ENCODE measurements around the gene FST. TPM values are rescaled to one million over a fixed set of nuclear protein-coding genes. Genes with fewer than 3 reads are reported as not detected.

The FST gene
- total and polyA plus RNA-seq, 2 of the 8 experiments (the other 6 are each of a cell fraction or from before 2014, with no cell fraction given): 16.6 to 17.5 TPM

DNA sequence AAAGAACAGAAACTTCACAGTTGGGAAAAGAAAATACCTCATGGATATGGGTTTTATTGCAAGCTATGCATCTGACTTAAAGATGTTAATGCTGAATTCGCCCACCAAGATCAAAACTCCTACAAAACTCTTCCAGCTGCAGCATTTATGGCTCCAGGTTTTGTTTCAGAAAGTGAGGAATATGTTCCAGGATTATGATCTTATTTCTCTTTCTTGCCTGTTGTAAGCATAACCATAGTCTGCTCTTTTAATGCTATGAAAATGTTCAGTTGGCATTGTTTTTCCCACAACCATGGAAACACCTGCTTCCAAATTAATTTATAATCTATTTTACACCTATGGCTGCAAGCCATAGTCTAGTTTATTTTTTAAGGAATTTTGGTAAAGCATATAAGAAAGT, 34.9 kb upstream of the FST start:
- no peak overlapping the region for H3K4me2 ChIP-seq (ENCODE audit: insufficient read depth in 1 of 2, low read depth in 2 of 2, low read length in 2 of 2)
- no peaks in the 10 kb centered on the region for H3K27me3 ChIP-seq (replicated peaks in 1 of 4; ENCODE audit: control insufficient read depth in 3 of 4, extremely low read depth in 1 of 4, insufficient read depth in 3 of 4, low read length in 3 of 4)
- H3K14ac ChIP-seq (ENCODE audit: insufficient read length): no peak overlapping the region
- no peak overlapping the region for H2BK5ac ChIP-seq (ENCODE audit: low read depth, low read length)
- no peaks in the 10 kb centered on the region for H3K23me2 ChIP-seq (ENCODE audit: low read depth, low read length)
- no peak overlapping the region for H3K56ac ChIP-seq (replicated peaks; ENCODE audit: insufficient read length, low read depth, low read length)
- H3K9me3 ChIP-seq (ENCODE audit: insufficient read depth in 2 of 2, low read depth in 1 of 2, low read length in 1 of 2): no peaks in the 10 kb centered on the region
- DNase-seq (ENCODE audit: low read depth in 1 of 2, low spot score in 2 of 2) (no peak), FAIRE-seq (no peak)
- H4K5ac ChIP-seq (ENCODE audit: insufficient read length, low read depth, low read length): no peak overlapping the region
- no peak overlapping the region for H2BK120ac ChIP-seq (replicated peaks; ENCODE audit: low read depth, low read length)
- no peaks in the 10 kb centered on the region for H3K79me1 ChIP-seq (ENCODE audit: low read depth, low read length)
- no peaks in the 10 kb centered on the region for H3K79me2 ChIP-seq (ENCODE audit: control insufficient read depth in 1 of 2, insufficient read depth in 2 of 2, low read length in 2 of 2)
- no peak overlapping the region for H3K4ac ChIP-seq (replicated peaks; ENCODE audit: insufficient read length, low read depth, low read length)
- no peak overlapping the region for H3K4me3 ChIP-seq (ENCODE audit: extremely low read depth in 1 of 4, insufficient read depth in 2 of 4, low read depth in 3 of 4, low read length in 4 of 4)
- no peak overlapping the region for H2AFZ ChIP-seq (ENCODE audit: low read length)
- ChIA-PET POLR2A (ENCODE audit: partially characterized antibody) (no interaction called here), CTCF (ENCODE audit: partially characterized antibody) (interaction anchor here (1.2 kb wide), 1 partner anchor 12 kb away, joined by 3 read pairs; no protein-coding TSS in a partner anchor)
- H2BK20ac ChIP-seq (ENCODE audit: low read length): no peak overlapping the region
- H3K23ac ChIP-seq (ENCODE audit: insufficient read length): no peak overlapping the region
- H3K18ac ChIP-seq (ENCODE audit: extremely low read depth, low read length): no peak overlapping the region
- H3K9ac ChIP-seq (replicated peaks in 1 of 4; ENCODE audit: extremely low read depth in 1 of 4, low read depth in 3 of 4, low read length in 3 of 4): no peak overlapping the region
- TF ChIP-seq RNF2 (IDR thresholded peaks at IDR 0.05; ENCODE audit: borderline replicate concordance, low read depth, low read length, missing control alignments, poor library complexity, severe bottlenecking): no peak
- TF ChIP-seq SUZ12 (IDR thresholded peaks at IDR 0.05; ENCODE audit: low read length): no peak
- TF ChIP-seq CTCF (IDR thresholded peaks at IDR 0.05; ENCODE audit: control extremely low read depth in 1 of 3, insufficient read depth in 1 of 3, low read depth in 1 of 3, low read length in 3 of 3): no peak
- no peak for TF ChIP-seq TAF1 (IDR thresholded peaks at IDR 0.05; ENCODE audit: low read depth, low read length)
- TF ChIP-seq RAD21 (IDR thresholded peaks at IDR 0.05 in 1 of 2, conservative IDR thresholded peaks at IDR 0.05 in 1 of 2; ENCODE audit: low read depth in 2 of 2, low read length in 2 of 2): no peak
- no peak for TF ChIP-seq BRCA1 (IDR thresholded peaks at IDR 0.05; ENCODE audit: low read depth, low read length)
- H2BK12ac ChIP-seq (ENCODE audit: low read depth, low read length): no peak overlapping the region
- H4K20me1 ChIP-seq (replicated peaks in 1 of 2; ENCODE audit: control insufficient read depth in 1 of 2, insufficient read depth in 2 of 2, low read length in 2 of 2): no peaks in the 10 kb centered on the region
- no peak overlapping the region for H2BK15ac ChIP-seq (ENCODE audit: low read length)
- H3K27ac ChIP-seq (ENCODE audit: low read depth, low read length): no peak overlapping the region
- WGBS, 2 experiments (ENCODE audit: extremely low coverage in 1 of 2, insufficient coverage in 1 of 2, insufficient read length in 1 of 2, insufficient replicate concordance in 2 of 2, low coverage in 1 of 2, low lambda C conversion rate in 2 of 2, missing lambda C conversion rate in 1 of 2): 81% methylated on average over 1 of the region's 1 CpG; no CpG with 5 or more reads in 1 of the 2 experiments
- no peaks in the 10 kb centered on the region for H3K4me1 ChIP-seq (replicated peaks in 1 of 4; ENCODE audit: control insufficient read depth in 3 of 4, insufficient read depth in 4 of 4, low read length in 3 of 4)
- H3K36me3 ChIP-seq (ENCODE audit: control insufficient read depth in 2 of 4, insufficient read depth in 4 of 4, low read length in 3 of 4): no peaks in the 10 kb centered on the region
- no peak overlapping the region for H4K91ac ChIP-seq (replicated peaks; ENCODE audit: insufficient read length, low read length)
- no peak overlapping the region for H2AK5ac ChIP-seq (ENCODE audit: low read depth, low read length)
- H4K8ac ChIP-seq (ENCODE audit: extremely low read depth, insufficient read depth, low read length): no peak overlapping the region
